Keratinocyte (primary cell): ENCODE results near the gene CFAP46. TPM values are rescaled to one million over a fixed set of nuclear protein-coding genes. Genes with fewer than 3 reads are reported as not detected.
"Not testable (repeated sequence)": the region's sequence is repeated elsewhere in the genome, so short reads cannot be mapped to it uniquely, and the experiment has no call there.

Experiments
- DNase-seq: peaks from one replicate; pipeline ENCODE4 v3.0.0-alpha.2; 2011; ENCODE audit warnings: low read depth, missing footprints, low spot score
- FAIRE-seq: peaks from 2 replicates; lab custom pipeline; 2011; peaks lifted over from hg19 to GRCh38; lab: Jason Lieb, UNC
- H2AFZ ChIP-seq: 2 replicates; pipeline ENCODE4 v1.6.0; 2012; ENCODE audit warnings: low read length, control low read depth, inconsistent platforms; ENCODE audit not compliant: control insufficient read depth
- H3K27ac ChIP-seq: 2 replicates; pipeline ENCODE4 v1.5.1; 2011; ENCODE audit warnings: low read length; ENCODE audit not compliant: control insufficient read depth, insufficient read depth
- H3K27me3 ChIP-seq: 3 replicates; pipeline ENCODE4 v1.6.0; 2011; ENCODE audit warnings: low read length; ENCODE audit not compliant: control insufficient read depth, insufficient read depth; ENCODE audit errors: extremely low read depth
- H3K36me3 ChIP-seq, 2 experiments: 2 replicates in 1 of 2; 3 replicates in 1 of 2; pipeline ENCODE4 v1.5.1; 2011; ENCODE audit warnings: low read length in 2 of 2, mild to moderate bottlenecking in 1 of 2; ENCODE audit not compliant: control insufficient read depth in 2 of 2, insufficient read depth in 2 of 2; ENCODE audit errors: extremely low read depth in 1 of 2
- H3K4me1 ChIP-seq: 3 replicates; pipeline ENCODE4 v1.5.1; 2011; ENCODE audit warnings: low read length; ENCODE audit not compliant: control insufficient read depth, insufficient read depth; ENCODE audit errors: extremely low read depth
- H3K4me2 ChIP-seq: 3 replicates; pipeline ENCODE4 v1.6.0; 2011; ENCODE audit warnings: low read depth, low read length; ENCODE audit not compliant: control insufficient read depth, insufficient read depth; ENCODE audit errors: extremely low read depth
- H3K4me3 ChIP-seq, 3 experiments: fragments of 200-600 bp in 1 of 3; sonication (generic) in 1 of 3; 2 replicates in 2 of 3; 3 replicates in 1 of 3; pipeline ENCODE4 v1.5.1; 2011 to 2016; ENCODE audit warnings: low read length in 3 of 3, mild to moderate bottlenecking in 3 of 3, control low read depth in 2 of 3, inconsistent platforms in 1 of 3, low read depth in 1 of 3, mixed read lengths in 1 of 3, mixed run types in 1 of 3, moderate library complexity in 1 of 3; ENCODE audit not compliant: control insufficient read depth in 2 of 3, insufficient read depth in 2 of 3; ENCODE audit errors: extremely low read depth in 1 of 3
- H3K79me2 ChIP-seq: 2 replicates; pipeline ENCODE4 v1.6.0; 2012; ENCODE audit warnings: low read length; ENCODE audit not compliant: control insufficient read depth, insufficient read depth
- H3K9ac ChIP-seq: 3 replicates; pipeline ENCODE4 v1.6.0; 2011; ENCODE audit warnings: low read length; ENCODE audit not compliant: control insufficient read depth, insufficient read depth; ENCODE audit errors: extremely low read depth
- H3K9me1 ChIP-seq: 3 replicates; pipeline ENCODE4 v1.6.0; 2011; ENCODE audit warnings: low read length; ENCODE audit not compliant: control insufficient read depth, insufficient read depth; ENCODE audit errors: extremely low read depth
- H3K9me3 ChIP-seq: 2 replicates; pipeline ENCODE4 v1.5.1; 2012; ENCODE audit warnings: low read depth, low read length; ENCODE audit not compliant: control insufficient read depth
- H4K20me1 ChIP-seq: 3 replicates; pipeline ENCODE4 v1.6.0; 2011; ENCODE audit warnings: low read length; ENCODE audit not compliant: control insufficient read depth, insufficient read depth; ENCODE audit errors: extremely low read depth
- CTCF ChIP-seq, 3 experiments: IDR thresholded peaks in 1 of 3; conservative IDR thresholded peaks in 1 of 3; optimal IDR thresholded peaks in 1 of 3; 2 replicates in 2 of 3; 3 replicates in 1 of 3; pipeline versions ENCODE3 to v1.5.1; 2011; ENCODE audit warnings: low read length in 3 of 3, mild to moderate bottlenecking in 3 of 3, moderate library complexity in 2 of 3, control low read depth in 1 of 3, inconsistent platforms in 1 of 3; ENCODE audit not compliant: insufficient read depth in 2 of 3; ENCODE audit errors: extremely low read depth in 1 of 3
- EZH2 ChIP-seq: IDR thresholded peaks from one replicate; pipeline ENCODE4 v1.6.1; 2012; ENCODE audit warnings: inconsistent platforms, mild to moderate bottlenecking, low read length, moderate library complexity
- dilution Hi-C: fragments of 300-500 bp; cut with MboI; formaldehyde crosslinking; loops from one replicate; pipeline ENCODE4 v1.7.0; 2020; ENCODE audit warnings: low sequenced_read_pairs; ENCODE audit not compliant: extremely low pct_ligation_motif_present
- polyA plus RNA-seq, 5 experiments: library from polyadenylated mRNA; depleted of rRNA in 3 of 5; stranded (reverse) in 3 of 5; stranded (forward) in 1 of 5; unstranded in 1 of 5; fragments of >200 nt; gene quantifications; 1 replicate in 1 of 5; 2 replicates in 3 of 5; 3 replicates in 1 of 5; pipeline versions ENCODE4 v1.2.1 to v1.2.3, GENCODE V29; 2011 to 2012; ENCODE audit warnings: missing spikeins in 2 of 5, low read depth in 1 of 5, low replicate concordance in 1 of 5

Gene CFAP46
- polyA plus RNA-seq, 1 donor (not counting 4 experiments of a cell fraction or from before 2014, with no cell fraction given), result 1.00 TPM

GRCh38 chr10:132845041-132845551 lies 97.3 kb downstream of the CFAP46 start:
- dilution Hi-C loops, result no loop called here
- no peak overlapping the region for H3K9ac ChIP-seq
- TF ChIP-seq EZH2 (no peak), CTCF (optimal IDR thresholded peaks at IDR 0.05 in 1 of 3, IDR thresholded peaks at IDR 0.05 in 1 of 3, conservative IDR thresholded peaks at IDR 0.05 in 1 of 3; ENCODE audit: extremely low read depth in 1 of 3, insufficient read depth in 2 of 3, low read length in 3 of 3) (no peak)
- no peaks in the 10 kb centered on the region for H3K4me1 ChIP-seq
- H3K9me3 ChIP-seq, result peaks cover 20% of the 10 kb centered on the region
- no peak overlapping the region for H3K27ac ChIP-seq
- no peaks in the 10 kb centered on the region for H3K9me1 ChIP-seq
- no peaks in the 10 kb centered on the region for H4K20me1 ChIP-seq
- no peak for DNase-seq
- no peaks in the 10 kb centered on the region for H3K79me2 ChIP-seq
- no peak for FAIRE-seq
- no peak overlapping the region for H3K4me2 ChIP-seq
- H3K4me3 ChIP-seq, result no peak overlapping the region
- H2AFZ ChIP-seq, result no peak overlapping the region
- no peaks in the 10 kb centered on the region for H3K27me3 ChIP-seq
- no peaks in the 10 kb centered on the region for H3K36me3 ChIP-seq

GRCh38 chr10:132844069-132844809 lies 98.1 kb downstream of the CFAP46 start:
- H2AFZ ChIP-seq, result no peak overlapping the region
- FAIRE-seq (no peak), DNase-seq (no peak)
- no peak overlapping the region for H3K4me2 ChIP-seq
- TF ChIP-seq CTCF (optimal IDR thresholded peaks at IDR 0.05 in 1 of 3, IDR thresholded peaks at IDR 0.05 in 1 of 3, conservative IDR thresholded peaks at IDR 0.05 in 1 of 3; ENCODE audit: extremely low read depth in 1 of 3, insufficient read depth in 2 of 3, low read length in 3 of 3), result no peak
- no peak for TF ChIP-seq EZH2
- H3K9me1 ChIP-seq, result no peaks in the 10 kb centered on the region
- peaks cover 20% of the 10 kb centered on the region for H3K9me3 ChIP-seq
- dilution Hi-C loops, result no loop called here
- no peaks in the 10 kb centered on the region for H3K36me3 ChIP-seq
- no peaks in the 10 kb centered on the region for H4K20me1 ChIP-seq
- no peaks in the 10 kb centered on the region for H3K79me2 ChIP-seq
- no peak overlapping the region for H3K9ac ChIP-seq
- H3K27ac ChIP-seq, result no peak overlapping the region
- no peak overlapping the region for H3K4me3 ChIP-seq
- no peaks in the 10 kb centered on the region for H3K4me1 ChIP-seq
- no peaks in the 10 kb centered on the region for H3K27me3 ChIP-seq

GRCh38 chr10:132843276-132843675 lies 99.1 kb downstream of the CFAP46 start:
- H3K36me3 ChIP-seq, H3K4me2 ChIP-seq, dilution Hi-C loops, H3K9me1 ChIP-seq, H3K79me2 ChIP-seq, H2AFZ ChIP-seq, H3K9ac ChIP-seq, H4K20me1 ChIP-seq, H3K27me3 ChIP-seq, H3K27ac ChIP-seq, H3K4me1 ChIP-seq, FAIRE-seq, DNase-seq, H3K4me3 ChIP-seq: not testable (repeated sequence)
- peaks cover 17% of the 10 kb centered on the region for H3K9me3 ChIP-seq
